Gastrocnemius medialis (tissue), 4 donors: Measurements from ENCODE around the gene OPRM1. TPM values are rescaled to one million over a fixed set of nuclear protein-coding genes. Genes with fewer than 3 reads are reported as not detected.

Source experiments
- ATAC-seq, 2 donors: fragments of 150-250 bp; one replicate each; pipeline ENCODE4 v1.9.1; 2016
- DNase-seq, 2 donors: peaks; one replicate each; pipeline ENCODE4 v3.0.0-alpha.2; 2019
- H3K27ac ChIP-seq, 4 donors: fragments of 200-600 bp; sonication (generic); 1 replicate in 1 of 4; 2 replicates in 3 of 4; pipeline ENCODE4 v1.5.1; 2016 to 2018; ENCODE audit warnings: mild to moderate bottlenecking in 2 of 4, moderate library complexity in 1 of 4
- H3K27me3 ChIP-seq, 3 donors: fragments of 200-600 bp; sonication (generic) in 2 of 3; 1 replicate in 1 of 3; 2 replicates in 2 of 3; pipeline versions ENCODE4 v1.5.1 to v1.6.0; 2016 to 2019; ENCODE audit warnings: mild to moderate bottlenecking in 1 of 3, moderate library complexity in 1 of 3
- H3K36me3 ChIP-seq, 2 donors: fragments of 200-600 bp; sonication (generic) in 1 of 2; one replicate each; pipeline ENCODE4 v1.5.1; 2017 to 2018
- H3K4me1 ChIP-seq, 2 donors: fragments of 200-600 bp; sonication (generic) in 1 of 2; one replicate each; pipeline ENCODE4 v1.5.1; 2016 to 2017; ENCODE audit warnings: mild to moderate bottlenecking in 2 of 2
- H3K4me3 ChIP-seq, 4 donors: fragments of 200-600 bp; sonication (generic) in 3 of 4; 1 replicate in 1 of 4; 2 replicates in 3 of 4; pipeline ENCODE4 v1.5.1; 2016 to 2019; ENCODE audit warnings: mild to moderate bottlenecking in 2 of 4
- H3K9me3 ChIP-seq, 3 donors: fragments of 200-600 bp; sonication (generic) in 2 of 3; 1 replicate in 1 of 3; 2 replicates in 2 of 3; pipeline ENCODE4 v1.5.1; 2016 to 2019
- CTCF ChIP-seq, 5 experiments: fragments of 450-650 bp in 3 of 5; fragments of 200-600 bp in 2 of 5; sonication (generic) in 2 of 5; IDR thresholded peaks in 4 of 5; conservative IDR thresholded peaks in 1 of 5; 1 replicate in 4 of 5; 2 replicates in 1 of 5; pipeline ENCODE4 v1.5.1; 2016 to 2019; ENCODE audit warnings: antibody characterized with exemption in 5 of 5, mild to moderate bottlenecking in 3 of 5, moderate library complexity in 3 of 5
- POLR2A ChIP-seq, 2 donors: fragments of 450-650 bp; IDR thresholded peaks; one replicate each; pipeline ENCODE4 v1.6.1; 2017; ENCODE audit warnings: antibody characterized with exemption in 2 of 2, mild to moderate bottlenecking in 2 of 2, moderate library complexity in 2 of 2
- in situ Hi-C, 4 donors: fragments of 200-750 bp; cut with MboI; loops; one replicate each; pipeline versions ENCODE4 v1.15.0 to v1.8.0; 2017; ENCODE audit warnings: low sequenced_read_pairs in 4 of 4
- intact Hi-C: fragments of 100-400 bp; cut with DNase I; formaldehyde crosslinking; loops from one replicate; pipeline ENCODE4 v1.15.1; 2023; ENCODE audit warnings: low total_unique reads
- total RNA-seq, 4 donors: library from RNA; depleted of rRNA; stranded (reverse); fragments of >200 nt; gene quantifications; one replicate each; pipeline versions ENCODE4 v1.1.0 to v1.2.3, GENCODE V29; 2016

OPRM1 gene
- total RNA-seq, 4 donors from 2014 or later, result not detected

GRCh38 chr6:154157706-154158105 is 118.7 kb downstream of the OPRM1 start:
- in situ Hi-C loops, result loop anchor here in 3 of 4 donors (5.0 to 25.0 kb wide), 5 partner anchors 115 to 257 kb away; no protein-coding TSS in a partner anchor
- no peaks in the 10 kb centered on the region for H3K27me3 ChIP-seq
- no peak overlapping the region for H3K27ac ChIP-seq
- no peaks in the 10 kb centered on the region for H3K4me1 ChIP-seq
- H3K9me3 ChIP-seq, result no peaks in the 10 kb centered on the region
- DNase-seq (no peak), ATAC-seq (no peak)
- intact Hi-C loops, result no loop called here
- no peak for TF ChIP-seq CTCF (IDR thresholded peaks at IDR 0.05 in 4 of 5, conservative IDR thresholded peaks at IDR 0.05 in 1 of 5)
- TF ChIP-seq POLR2A (IDR thresholded peaks at IDR 0.05), result no peak
- no peak overlapping the region for H3K4me3 ChIP-seq
- H3K36me3 ChIP-seq, result no peaks in the 10 kb centered on the region

- Histone ChIP-seq H3K27me3 (no peaks in the 10 kb centered on the region), H3K9me3 (no peaks in the 10 kb centered on the region), H3K27ac (no peak overlapping the region), H3K36me3 (no peaks in the 10 kb centered on the region), H3K4me3 (no peak overlapping the region), H3K4me1 (no peaks in the 10 kb centered on the region)
- TF ChIP-seq CTCF (IDR thresholded peaks at IDR 0.05 in 4 of 5, conservative IDR thresholded peaks at IDR 0.05 in 1 of 5) (no peak), POLR2A (IDR thresholded peaks at IDR 0.05) (no peak)
- intact Hi-C loops (no loop called here), in situ Hi-C loops (loop anchor here in 3 of 4 donors (5.0 to 25.0 kb wide), 5 partner anchors 113 to 256 kb away; no protein-coding TSS in a partner anchor)
- no peak for DNase-seq
- ATAC-seq, result no peak
These were observed 120.1 kb downstream of the OPRM1 start for GRCh38 chr6:154159126-154159525.

DNA sequence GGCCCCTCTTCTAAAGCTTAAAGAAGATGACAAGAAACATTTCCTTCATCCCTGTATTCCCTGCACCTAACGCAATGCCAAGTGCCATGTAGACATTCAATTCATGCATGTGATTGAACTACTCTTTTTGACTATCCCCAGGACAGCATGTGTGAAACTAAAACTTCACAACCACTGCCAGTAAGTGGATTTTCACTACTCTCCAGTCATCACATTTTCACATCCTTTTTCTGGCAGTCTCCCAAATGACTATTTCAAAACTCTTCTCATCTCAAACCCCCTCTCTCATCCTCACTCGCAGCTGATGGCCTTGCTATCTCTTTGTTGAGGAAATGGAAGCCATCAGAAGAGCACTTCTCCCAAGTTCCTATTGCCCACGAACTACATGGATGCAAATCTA is 122.6 kb downstream of the OPRM1 start:
- ATAC-seq (no peak), DNase-seq (no peak)
- H3K4me1 ChIP-seq, result no peaks in the 10 kb centered on the region
- no peaks in the 10 kb centered on the region for H3K36me3 ChIP-seq
- TF ChIP-seq POLR2A (IDR thresholded peaks at IDR 0.05) (no peak), CTCF (IDR thresholded peaks at IDR 0.05 in 4 of 5, conservative IDR thresholded peaks at IDR 0.05 in 1 of 5) (no peak)
- H3K4me3 ChIP-seq, result no peak overlapping the region
- H3K9me3 ChIP-seq, result no peaks in the 10 kb centered on the region
- intact Hi-C loops (no loop called here), in situ Hi-C loops (loop anchor here in 1 of 4 donors (25.0 kb wide), 1 partner anchor 251 kb away; no protein-coding TSS in a partner anchor)
- H3K27me3 ChIP-seq, result no peaks in the 10 kb centered on the region
- no peak overlapping the region for H3K27ac ChIP-seq

- no peak overlapping the region for H3K27ac ChIP-seq
- in situ Hi-C loops, result loop anchor here in 1 of 4 donors (25.0 kb wide), 1 partner anchor 248 kb away; no protein-coding TSS in a partner anchor
- no peaks in the 10 kb centered on the region for H3K27me3 ChIP-seq
- intact Hi-C loops, result loop anchor here (1.0 kb wide), 1 partner anchor 21 kb away; no protein-coding TSS in a partner anchor
- H3K9me3 ChIP-seq, result no peaks in the 10 kb centered on the region
- no peak overlapping the region for H3K4me3 ChIP-seq
- no peaks in the 10 kb centered on the region for H3K4me1 ChIP-seq
- TF ChIP-seq POLR2A (IDR thresholded peaks at IDR 0.05) (no peak), CTCF (IDR thresholded peaks at IDR 0.05 in 4 of 5, conservative IDR thresholded peaks at IDR 0.05 in 1 of 5) (no peak)
- ATAC-seq (no peak), DNase-seq (no peak)
- no peaks in the 10 kb centered on the region for H3K36me3 ChIP-seq
These were observed 125.4 kb downstream of the OPRM1 start for GRCh38 chr6:154164397-154164796.

GRCh38 chr6:154165478-154165877 is 126.4 kb downstream of the OPRM1 start:
- H3K4me3 ChIP-seq, result no peak overlapping the region
- ATAC-seq (no peak), DNase-seq (no peak)
- no peaks in the 10 kb centered on the region for H3K9me3 ChIP-seq
- in situ Hi-C loops, result loop anchor here in 1 of 4 donors (25.0 kb wide), 1 partner anchor 247 kb away; no protein-coding TSS in a partner anchor
- H3K27me3 ChIP-seq, result no peaks in the 10 kb centered on the region
- no peaks in the 10 kb centered on the region for H3K4me1 ChIP-seq
- TF ChIP-seq POLR2A (IDR thresholded peaks at IDR 0.05), result no peak
- TF ChIP-seq CTCF (IDR thresholded peaks at IDR 0.05 in 4 of 5, conservative IDR thresholded peaks at IDR 0.05 in 1 of 5), result no peak
- H3K36me3 ChIP-seq, result no peaks in the 10 kb centered on the region
- intact Hi-C loops, result no loop called here
- no peak overlapping the region for H3K27ac ChIP-seq
